RWPE1 (cell line): ENCODE results near the gene HMCN2.
A peak's percentile ranks its signal among the peaks of the same experiment; 100 is the strongest.

Source experiments
- CTCF ChIA-PET: fragments of 350-600 bp; sonication (Branson Sonifier 250); formaldehyde crosslinking; extraction: SDS; loops from one replicate; lab custom pipeline; 2021; lab: Yijun Ruan, JAX
- POLR2A ChIA-PET: fragments of 400-600 bp; formaldehyde crosslinking; extraction: SDS; loops from one replicate; lab custom pipeline; 2020; ENCODE audit warnings: antibody characterized with exemption; ENCODE audit not compliant: low non-redundant PET; lab: Yijun Ruan, JAX
- DNase-seq: peaks from one replicate; pipeline ENCODE4 v3.0.0; 2012; ENCODE audit warnings: low spot score
- H3K27ac ChIP-seq: fragments of 450-650 bp; 2 replicates; pipeline ENCODE4 v1.5.1; 2017
- TF ChIP-seq, protein P1 (sequence below): fragments of 450-650 bp; conservative IDR thresholded peaks from 2 replicates; pipeline ENCODE4 v1.5.1; 2017; ENCODE audit warnings: low read depth, mild to moderate bottlenecking

Gene HMCN2

DNA sequence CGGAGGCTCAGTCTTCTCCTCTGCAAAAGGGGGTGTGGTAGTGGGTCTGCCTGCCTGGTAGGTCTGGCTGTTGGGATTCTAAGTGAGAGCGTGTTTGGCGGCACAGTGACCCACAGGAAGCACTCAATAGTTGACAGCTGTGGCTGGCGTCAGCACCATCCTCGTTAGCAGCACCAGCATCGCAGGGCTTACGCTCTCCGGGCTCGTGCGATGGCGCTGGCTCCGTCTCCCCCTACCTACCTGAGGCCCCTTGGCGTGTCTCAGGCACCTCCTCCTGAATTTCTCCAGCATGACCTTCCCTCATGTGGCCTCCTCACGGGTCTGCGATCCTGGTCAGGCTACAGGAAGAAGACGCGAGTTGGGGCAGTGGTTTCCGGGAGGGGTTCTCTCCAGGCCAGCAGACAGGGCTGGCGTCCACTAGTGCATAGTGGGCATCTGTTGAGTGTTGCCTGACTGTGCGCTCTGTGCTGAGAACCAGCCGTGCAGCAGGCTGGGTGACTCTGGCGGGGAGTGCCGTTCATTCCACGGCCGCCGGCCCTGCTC is 66.9 kb downstream of the HMCN2 start:
- CTCF ChIA-PET, result no interaction called here

DNA sequence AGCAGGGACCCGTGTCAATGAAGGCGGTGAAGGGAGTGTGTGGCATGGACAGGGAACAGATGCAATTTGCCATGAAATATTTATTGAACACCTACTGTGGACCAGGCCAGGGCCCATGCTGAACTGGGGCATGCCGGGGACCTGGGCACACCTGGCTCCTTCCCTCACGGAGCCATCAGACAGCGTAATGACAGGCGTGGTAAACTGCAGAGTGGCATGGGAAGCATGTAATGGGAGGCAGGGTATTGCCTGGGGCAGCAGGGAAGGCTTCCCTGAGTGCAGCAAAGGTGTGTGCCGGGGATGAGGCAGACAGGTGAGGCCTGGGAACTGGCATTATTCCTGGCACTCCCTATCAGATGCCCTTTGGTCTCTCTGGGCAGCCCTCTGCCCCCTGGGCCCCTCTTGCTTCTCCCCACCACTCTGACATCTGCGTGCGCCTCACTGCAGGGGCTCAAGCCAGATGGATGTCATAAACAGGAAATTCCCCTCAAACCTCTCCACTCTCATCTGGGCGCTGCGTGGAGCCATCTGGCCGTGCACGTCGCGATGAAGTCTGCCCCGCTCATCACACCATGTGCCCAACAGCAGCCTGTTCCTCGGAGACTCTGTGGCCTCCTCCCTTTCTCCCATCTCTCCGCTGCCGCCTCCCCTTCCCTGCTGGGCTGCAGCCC is 67.6 kb downstream of the HMCN2 start:
- CTCF ChIA-PET, result no interaction called here

More for the DNA sequence above, 66.9 kb downstream of the HMCN2 start:
- peak overlapping the region; percentile 21; the same call in 1 of the 2 replicates for H3K27ac ChIP-seq
- POLR2A ChIA-PET, result no interaction called here
- TF ChIP-seq, protein P1, sequence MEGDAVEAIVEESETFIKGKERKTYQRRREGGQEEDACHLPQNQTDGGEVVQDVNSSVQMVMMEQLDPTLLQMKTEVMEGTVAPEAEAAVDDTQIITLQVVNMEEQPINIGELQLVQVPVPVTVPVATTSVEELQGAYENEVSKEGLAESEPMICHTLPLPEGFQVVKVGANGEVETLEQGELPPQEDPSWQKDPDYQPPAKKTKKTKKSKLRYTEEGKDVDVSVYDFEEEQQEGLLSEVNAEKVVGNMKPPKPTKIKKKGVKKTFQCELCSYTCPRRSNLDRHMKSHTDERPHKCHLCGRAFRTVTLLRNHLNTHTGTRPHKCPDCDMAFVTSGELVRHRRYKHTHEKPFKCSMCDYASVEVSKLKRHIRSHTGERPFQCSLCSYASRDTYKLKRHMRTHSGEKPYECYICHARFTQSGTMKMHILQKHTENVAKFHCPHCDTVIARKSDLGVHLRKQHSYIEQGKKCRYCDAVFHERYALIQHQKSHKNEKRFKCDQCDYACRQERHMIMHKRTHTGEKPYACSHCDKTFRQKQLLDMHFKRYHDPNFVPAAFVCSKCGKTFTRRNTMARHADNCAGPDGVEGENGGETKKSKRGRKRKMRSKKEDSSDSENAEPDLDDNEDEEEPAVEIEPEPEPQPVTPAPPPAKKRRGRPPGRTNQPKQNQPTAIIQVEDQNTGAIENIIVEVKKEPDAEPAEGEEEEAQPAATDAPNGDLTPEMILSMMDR, result no peak
- DNase-seq, result no peak

DNA sequence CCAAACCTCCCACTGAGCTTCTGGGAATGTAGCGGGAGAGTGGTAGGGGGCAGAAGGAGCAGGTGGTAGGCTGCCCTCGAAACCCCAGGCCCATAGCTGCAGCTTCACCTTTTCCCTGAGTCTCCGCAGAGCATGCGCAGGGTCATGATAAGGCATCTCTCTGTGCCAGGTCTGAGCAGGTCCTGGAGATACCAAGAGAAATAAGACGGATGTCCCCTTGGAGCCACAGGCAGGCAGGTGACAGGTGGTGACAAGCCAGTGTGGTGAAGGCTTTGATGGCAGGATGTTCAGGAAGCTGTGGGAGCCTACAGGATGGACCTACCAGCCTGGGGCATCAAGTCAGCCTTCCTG is 68.1 kb downstream of the HMCN2 start:
- CTCF ChIA-PET, result interaction anchor here (1.0 kb wide), 1 partner anchor 9 kb away, joined by 4 read pairs; no protein-coding TSS in a partner anchor
- DNase-seq, result no peak

More for the DNA sequence above, 67.6 kb downstream of the HMCN2 start:
- DNase-seq, result no peak
- POLR2A ChIA-PET, result no interaction called here
- no peak overlapping the region for H3K27ac ChIP-seq
- TF ChIP-seq, protein P1, result no peak

DNA sequence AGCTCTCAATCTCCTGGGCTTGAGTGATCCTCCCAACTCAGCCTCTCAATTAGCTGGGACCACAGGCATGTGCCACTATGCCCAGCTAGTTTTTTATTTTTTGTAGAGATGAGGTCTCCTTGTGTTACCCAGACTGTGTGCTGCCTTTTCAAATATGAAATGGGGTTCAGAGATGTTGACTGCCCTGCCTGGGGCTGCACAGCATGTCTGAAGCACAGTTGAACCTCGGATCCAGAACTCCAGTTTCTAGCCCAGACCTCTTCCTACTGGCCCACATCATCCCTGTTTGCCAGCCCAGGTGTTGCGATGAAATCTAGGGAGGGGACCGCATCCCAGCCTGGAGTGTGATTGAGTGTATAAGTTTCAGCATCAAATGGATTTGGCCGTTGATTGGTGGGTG is 69.4 kb downstream of the HMCN2 start:
- ChIA-PET CTCF (interaction anchor here (0.6 kb wide), 4 partner anchors 12 to 1232 kb away, joined by 3 to 6 read pairs (median 3); no protein-coding TSS in a partner anchor), POLR2A (no interaction called here)
- no peak overlapping the region for H3K27ac ChIP-seq
- DNase-seq, result no peak
- TF ChIP-seq, protein P1, result no peak

More for the DNA sequence above, 68.1 kb downstream of the HMCN2 start:
- POLR2A ChIA-PET, result no interaction called here
- H3K27ac ChIP-seq, result no peak overlapping the region
- TF ChIP-seq, protein P1, result no peak

DNA sequence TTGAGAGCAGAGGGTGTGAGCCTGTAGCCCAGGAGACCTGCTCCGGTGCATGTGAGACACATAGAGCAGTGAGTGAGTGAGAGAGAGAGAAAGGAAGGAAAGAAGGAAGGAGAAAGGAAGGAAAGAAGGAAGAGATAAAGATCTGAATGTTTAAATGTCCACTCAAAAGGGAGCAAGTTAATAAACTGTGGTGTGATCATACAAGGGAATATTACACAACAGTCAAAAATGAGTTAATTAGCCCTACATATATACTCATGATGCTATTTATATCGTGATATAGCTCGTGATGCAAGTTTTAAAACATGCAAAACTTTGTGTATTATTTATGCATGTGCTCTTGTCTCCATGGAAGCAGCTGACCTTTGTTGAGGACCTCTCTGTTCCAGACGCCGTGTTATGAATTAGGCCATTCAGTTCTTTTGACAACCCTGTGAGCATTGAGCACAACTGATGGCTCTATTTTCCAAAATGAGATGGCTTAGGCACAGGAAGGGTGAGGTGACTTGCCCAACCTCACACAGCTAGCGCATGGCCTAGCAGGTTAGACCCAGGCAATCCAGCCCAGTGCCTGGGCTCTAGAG is 70.6 kb downstream of the HMCN2 start:
- no peak for DNase-seq
- CTCF ChIA-PET, result no interaction called here
- POLR2A ChIA-PET, result no interaction called here
- H3K27ac ChIP-seq, result no peak overlapping the region
- TF ChIP-seq, protein P1, result no peak

DNA sequence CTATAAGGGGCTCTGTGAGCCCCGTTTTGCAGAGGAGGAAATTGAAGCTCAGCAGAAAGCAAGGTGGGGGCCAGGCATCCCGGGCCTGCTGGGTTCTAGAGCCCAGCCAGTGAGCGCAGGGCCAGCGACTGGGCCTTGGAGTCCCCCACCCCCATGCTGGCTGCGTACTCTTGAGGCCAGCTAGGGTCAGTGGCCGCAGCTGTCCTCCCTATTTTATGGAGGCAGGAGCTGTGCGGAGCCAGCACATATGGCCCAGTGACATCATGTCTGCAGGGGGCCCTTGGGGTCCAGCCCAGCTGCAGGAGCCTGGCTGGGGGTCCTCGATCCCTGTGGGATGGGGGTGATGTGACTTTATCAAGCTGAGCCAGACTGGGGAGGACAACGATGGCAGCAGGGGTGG is 71.3 kb downstream of the HMCN2 start:
- H3K27ac ChIP-seq, result no peak overlapping the region
- CTCF ChIA-PET, result no interaction called here
- POLR2A ChIA-PET, result no interaction called here
- TF ChIP-seq, protein P1, result no peak
- no peak for DNase-seq
